GM19463 (cell line): Measurements from ENCODE around the gene MDFIC.

Source experiments
- ATAC-seq: cut with Tn5 transposase; IDR thresholded peaks from one replicate; pipeline ENCODE4 v1.9.1; 2021; ENCODE audit warnings: mild to moderate bottlenecking, moderate library complexity; ENCODE audit not compliant: unreplicated experiment

MDFIC gene

DNA sequence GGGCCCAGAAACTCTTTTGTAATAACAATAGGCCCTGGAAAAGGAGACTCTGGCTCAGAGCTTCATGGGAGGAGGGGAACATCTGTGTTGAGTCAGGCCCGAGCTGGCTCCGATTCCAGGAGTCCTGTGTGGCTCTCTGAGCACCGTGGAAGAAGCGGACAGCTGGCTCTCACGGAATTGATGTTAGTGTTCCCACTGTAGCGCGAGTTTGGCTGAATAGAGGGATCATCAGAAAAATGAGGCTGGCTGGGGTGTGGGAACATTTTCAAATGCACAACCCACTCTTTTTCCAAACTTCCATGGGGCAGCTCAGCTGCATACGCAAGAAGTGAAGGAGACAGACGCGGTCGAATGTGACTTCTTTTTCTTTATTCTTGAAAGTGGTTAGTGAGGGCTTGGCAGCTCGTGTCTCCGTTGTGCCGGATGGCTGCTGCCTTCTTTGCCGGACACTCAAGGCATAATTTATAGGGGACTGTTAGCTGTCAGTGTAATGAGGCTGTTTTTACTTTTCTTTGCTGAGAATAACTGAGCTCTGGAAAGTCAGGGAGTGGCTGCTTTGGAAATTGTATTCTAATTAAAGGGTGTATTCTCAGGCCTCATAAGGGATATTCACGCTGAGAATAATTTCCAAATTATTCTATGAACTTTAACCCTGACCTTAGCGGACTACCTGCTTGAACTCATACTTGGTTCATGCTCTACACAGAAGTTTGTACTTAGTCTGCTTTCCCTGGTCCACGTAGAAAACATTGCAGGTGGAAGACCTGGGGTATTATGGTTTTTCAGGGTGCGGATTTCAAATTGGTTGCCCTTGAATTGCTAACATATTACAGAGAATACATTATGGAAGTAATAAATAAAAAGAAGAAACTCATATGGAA, 23.1 kb downstream of the MDFIC start:
- no peak for ATAC-seq

DNA sequence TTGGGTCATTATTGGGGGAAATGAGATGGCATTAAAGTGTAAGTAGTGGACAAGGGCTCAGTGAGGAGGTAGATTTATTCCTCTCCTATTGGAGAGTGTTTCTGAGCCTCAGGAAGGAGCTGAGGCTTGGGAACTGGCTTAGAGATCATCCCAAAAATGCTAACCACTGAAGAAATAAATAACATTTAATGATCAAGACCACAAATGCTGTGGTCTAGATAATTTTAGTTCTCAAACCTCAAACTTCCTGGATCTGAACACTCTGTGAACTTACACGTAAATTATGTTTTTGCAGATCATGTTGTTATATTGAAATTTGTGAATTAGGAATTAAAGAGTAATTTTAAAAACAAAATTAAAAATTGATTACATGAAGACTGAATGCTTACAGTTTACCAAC, 27.3 kb downstream of the MDFIC start:
- ATAC-seq: no peak

DNA sequence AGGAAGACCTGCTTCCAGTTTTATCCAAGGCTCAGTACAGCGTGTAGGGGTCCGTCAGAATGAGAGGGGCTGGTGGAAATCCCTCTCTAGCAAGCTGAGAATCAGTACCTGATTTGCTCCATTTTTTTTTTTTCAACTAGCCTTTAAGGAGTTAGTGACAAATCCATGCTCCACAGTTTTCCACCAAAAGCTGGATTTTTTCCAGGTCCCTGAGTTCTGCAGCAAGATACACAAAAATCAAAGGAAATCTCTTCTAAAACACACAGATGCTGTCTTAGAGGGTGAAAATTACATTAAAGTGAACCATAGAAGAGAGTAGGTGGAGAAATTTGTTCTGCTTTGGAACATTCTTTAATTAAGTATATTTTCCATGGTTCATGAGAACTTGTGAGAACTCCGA, 30.4 kb downstream of the MDFIC start:
- ATAC-seq: no peak

DNA sequence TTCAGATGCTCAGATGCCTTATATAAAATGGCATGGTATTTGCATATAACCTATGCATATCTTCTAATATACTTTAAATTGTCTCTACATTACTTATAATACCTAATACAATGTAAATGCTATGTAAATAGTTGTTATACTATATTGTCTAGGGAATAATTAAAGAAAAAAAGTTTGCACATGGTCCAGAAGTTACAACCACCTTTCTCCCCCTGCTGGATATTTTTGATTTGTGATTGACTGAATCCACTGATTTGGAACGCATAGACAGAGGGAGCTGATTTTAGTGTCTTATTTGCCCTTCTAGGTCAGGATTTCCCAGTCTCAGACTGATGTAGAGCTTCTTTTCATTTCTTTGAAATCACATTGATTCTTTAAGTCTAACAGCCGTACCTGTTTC, 31.8 kb downstream of the MDFIC start:
- no peak for ATAC-seq

DNA sequence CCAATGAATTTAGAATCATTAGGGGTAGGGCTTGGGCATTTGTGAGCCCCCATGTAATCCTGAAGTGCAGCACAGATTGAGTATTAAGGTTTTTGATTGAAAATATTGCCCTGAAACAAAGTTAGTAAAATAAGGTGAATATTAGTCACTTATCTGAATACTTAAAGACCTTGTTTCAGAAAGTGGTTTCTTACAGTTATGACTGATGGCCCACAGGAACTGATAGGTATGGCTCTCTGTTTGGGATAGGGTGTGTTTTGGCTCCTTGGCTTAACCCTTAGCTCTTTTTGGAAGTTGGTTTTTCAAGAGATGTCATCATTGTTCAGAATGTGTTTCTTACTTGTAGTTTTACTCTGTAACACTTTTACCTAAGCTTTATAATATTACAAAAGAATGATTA, 34.8 kb downstream of the MDFIC start:
- peak; percentile 30 for ATAC-seq

DNA sequence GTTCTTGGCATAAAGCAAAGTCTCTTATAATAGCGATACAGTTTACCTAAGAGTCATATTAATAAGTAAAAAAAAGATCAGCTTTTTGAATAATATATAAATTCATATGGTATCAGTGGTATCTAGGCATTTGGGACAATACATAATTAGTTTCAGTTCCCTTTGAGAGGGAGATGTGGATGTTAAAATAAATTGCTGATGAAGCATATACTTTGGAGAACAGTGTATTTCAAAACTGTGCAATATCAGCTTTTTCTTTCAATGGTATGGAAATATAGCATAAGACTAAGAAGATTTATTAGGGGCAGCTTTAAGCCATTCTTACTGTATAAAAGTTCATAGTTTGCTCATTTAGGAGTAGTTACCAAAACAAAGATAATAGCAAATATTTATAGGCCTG, 35.5 kb downstream of the MDFIC start:
- ATAC-seq: no peak

DNA sequence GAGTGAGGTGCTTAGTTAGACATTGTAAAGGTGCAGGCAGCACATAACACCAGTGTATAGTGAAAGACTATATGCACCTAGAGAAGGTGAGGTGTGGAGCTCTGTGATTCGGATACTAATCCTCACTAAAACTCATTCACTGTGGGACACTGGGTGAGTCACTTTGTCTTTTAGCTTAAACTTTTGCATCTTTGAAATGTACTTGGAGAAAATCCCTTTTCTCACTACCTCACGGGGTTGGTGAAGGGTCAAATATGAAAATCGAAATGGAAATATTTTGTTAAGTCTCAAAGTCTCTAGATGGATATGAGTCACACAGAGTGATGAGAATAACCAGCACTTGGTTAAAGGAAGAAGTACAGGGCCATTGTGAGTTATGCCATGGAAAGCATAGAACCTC, 38.0 kb downstream of the MDFIC start:
- ATAC-seq: peak; percentile 85

DNA sequence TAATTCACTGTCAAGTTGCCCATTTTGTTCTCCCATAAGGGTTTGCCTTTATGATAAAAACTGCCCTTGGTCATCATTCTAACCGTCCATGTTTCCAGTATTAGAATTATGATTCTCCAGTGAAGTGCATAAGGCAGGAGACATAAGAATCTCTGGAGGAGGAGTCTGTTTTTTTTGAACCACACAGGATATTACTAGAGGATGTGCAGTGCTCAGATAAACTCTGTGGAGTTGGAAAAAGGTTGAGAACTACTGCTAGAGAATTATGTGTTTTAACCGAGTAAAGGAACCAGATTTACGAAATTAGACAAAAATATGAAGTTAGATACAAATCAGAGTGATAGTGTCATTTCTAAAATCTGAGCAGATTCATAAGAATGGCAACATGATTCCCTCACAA, 40.5 kb downstream of the MDFIC start:
- ATAC-seq: no peak

DNA sequence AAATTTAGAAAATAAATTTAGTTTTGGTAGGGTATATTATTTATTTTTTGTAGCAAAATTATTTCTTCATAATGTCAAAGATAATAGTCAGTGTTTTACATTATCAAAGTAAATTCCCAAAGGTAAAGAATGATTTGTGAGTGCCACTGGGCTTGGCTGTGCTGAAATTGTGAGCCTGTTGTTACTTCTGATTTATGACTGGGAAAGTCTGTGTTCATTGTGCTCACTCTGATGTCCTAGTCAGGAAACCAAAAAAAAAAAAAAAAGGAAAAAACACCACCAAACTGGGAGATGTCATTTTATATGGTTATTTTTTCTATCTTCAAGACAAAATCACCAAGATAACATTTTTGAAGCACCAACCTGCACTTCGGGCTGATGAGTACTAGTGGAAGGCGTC, 44.3 kb downstream of the MDFIC start:
- ATAC-seq: no peak

DNA sequence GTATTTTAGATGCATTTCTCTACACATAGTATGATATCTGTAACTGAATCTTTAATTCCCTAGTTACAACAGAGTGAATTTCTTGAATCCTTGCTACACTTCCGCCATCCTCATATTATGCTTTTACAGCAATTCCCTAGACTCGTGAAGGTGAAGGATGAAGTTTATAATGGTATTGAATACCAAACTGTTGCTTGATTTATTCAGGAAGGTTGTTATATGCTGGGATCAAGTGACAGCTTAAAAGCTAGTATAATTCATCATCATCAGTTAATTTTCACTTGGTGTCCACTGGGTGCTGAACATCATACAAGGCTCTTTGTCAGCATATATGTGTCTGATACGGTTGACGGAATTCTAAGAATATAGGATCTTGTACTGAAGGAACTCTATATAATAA, 47.2 kb downstream of the MDFIC start:
- no peak for ATAC-seq

DNA sequence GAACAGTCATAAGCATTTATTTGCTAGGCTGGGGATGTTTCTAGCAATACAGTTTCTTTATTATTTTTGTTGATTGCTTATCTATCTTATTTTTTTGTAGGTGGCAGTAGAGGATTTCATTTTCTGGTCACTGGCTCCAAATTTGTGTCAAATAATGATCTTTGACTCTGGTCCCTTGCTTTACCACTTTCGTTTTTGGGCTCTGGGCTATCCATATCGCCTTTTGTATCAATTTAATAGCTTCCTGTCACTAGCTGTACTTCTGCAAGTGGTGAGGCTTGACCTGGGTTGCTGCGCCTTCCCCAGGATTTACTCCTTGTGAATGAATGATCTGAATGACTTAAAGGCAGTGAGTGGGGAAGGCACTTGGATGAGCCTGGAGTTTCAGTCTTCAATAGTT, 48.4 kb downstream of the MDFIC start:
- ATAC-seq: no peak

DNA sequence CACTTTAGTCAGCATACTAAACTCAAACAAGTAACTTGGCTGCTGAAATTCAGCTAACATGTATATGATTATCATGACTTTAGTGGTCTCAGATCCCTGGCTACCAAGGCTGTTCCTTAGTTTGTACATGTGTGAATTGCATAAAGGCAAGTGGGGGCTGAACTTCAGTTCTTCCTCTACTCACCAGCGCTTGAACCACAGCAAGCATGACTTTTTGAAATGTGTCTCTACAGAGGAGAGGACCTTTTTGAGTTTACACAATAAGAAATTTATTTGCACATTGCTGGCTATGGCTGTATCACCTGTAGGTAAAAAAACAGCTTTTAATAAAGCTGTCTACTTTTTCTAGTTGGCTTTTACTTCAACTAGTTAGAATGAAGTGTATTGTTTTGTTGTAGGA, 48.8 kb downstream of the MDFIC start:
- ATAC-seq: no peak

DNA sequence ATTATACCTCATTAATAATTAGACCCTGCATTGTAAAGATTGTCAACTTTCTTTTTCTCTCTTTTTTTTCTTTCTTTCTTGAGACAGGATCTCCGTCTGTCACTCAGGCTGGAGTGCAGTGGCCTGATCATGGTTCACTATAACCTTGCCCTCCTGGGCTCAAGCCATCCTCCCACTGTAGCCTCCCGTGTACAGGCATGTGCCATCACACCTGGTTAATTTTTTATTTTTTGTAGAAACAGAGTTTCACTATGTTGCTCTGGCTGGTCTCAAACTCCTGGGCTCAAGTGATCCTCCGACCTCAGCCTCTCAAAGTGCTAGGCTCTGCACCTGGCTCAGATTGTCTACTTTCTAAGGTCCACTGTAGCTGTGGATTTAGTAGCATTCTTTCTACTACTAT, 50.7 kb downstream of the MDFIC start:
- ATAC-seq: peak; percentile 49

DNA sequence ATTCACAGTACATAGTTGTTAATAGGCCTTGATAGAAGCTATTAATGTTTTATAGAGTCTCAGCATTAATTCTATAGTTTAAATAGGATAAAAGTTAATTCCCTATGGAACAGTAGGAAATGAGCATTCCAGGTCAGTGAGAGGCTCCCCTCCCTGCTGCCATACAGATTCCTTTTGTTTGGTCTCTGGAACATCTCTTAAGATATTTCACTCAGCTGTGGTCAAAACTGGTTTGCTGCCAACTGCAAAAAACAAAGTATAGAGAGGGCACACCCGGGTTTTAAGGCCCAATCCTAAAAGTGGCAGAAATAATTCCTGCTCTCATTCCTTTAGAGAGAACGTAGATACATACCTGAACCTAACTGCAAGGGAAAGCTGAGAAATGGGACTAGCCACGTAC, 51.3 kb downstream of the MDFIC start:
- ATAC-seq: no peak

DNA sequence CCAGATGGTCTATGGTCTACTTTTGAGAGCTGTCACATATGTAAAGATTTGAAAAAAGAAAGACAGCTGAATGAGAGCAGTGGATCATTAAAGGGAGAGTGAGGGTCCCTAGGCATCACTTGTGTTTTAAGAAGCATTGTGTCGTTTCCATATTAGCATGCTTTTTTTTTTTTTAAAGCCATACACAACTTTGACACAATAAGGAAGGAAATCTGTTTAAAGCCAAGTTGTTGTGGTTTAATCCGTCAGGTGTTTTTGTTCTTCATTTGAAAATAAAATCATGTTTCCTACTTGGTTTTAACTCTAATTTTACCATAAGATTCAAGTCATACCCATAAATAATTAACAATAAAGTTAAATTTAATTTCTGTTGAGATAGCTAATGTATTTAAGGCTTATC, 53.5 kb downstream of the MDFIC start:
- ATAC-seq: no peak

DNA sequence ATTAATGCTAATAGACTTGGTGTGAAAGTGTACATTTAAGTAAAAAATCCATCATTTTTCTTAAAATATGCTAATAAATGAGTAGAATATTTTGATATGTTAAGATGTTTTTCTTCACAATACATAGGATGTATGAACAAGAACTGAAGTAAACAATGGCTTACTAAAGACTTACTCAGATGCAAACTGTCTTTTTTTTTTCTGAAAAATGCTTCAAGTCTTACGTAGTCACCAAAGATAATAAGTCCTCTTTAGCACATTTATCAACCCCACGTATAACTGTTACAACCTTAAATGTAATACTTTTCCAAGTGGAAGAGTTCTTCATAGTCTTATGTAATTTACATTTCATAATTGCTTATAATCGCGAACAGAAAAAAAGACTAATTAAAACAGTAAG, 54.8 kb downstream of the MDFIC start:
- ATAC-seq: no peak

DNA sequence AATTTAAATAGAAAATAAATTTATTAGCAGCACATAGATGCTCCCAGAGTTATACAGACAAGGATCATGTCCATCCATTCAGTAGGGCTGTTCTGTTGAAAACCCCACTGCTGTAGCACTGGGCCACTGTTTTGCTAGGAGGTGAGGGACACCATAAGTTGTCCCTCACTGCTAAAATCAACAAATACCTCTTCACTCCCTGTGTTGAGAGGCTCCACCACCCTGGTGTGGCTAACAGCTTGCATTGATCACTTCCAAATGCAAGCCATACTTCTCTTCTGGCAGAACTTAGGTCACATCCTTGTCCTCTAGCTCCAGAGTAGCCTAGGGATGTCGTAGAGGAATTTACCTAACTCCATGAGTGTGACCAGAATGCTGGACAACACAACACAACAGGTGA, 55.4 kb downstream of the MDFIC start:
- no peak for ATAC-seq

DNA sequence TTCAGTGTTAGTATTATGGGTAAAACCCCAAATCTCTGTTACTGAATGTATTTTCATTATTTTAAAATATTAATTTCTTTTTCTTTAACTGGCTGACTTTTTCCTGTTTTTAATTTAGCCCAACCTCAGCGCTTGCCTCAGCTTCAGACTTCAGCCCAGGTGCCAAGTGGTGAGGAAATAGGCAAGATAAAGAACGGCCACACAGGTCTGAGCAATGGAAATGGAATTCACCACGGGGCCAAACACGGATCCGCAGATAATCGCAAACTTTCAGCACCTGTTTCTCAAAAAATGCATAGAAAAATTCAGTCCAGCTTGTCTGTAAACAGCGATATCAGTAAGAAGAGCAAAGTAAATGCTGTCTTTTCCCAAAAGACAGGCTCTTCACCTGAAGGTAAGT, 57.5 kb downstream of the MDFIC start:
- no peak for ATAC-seq

DNA sequence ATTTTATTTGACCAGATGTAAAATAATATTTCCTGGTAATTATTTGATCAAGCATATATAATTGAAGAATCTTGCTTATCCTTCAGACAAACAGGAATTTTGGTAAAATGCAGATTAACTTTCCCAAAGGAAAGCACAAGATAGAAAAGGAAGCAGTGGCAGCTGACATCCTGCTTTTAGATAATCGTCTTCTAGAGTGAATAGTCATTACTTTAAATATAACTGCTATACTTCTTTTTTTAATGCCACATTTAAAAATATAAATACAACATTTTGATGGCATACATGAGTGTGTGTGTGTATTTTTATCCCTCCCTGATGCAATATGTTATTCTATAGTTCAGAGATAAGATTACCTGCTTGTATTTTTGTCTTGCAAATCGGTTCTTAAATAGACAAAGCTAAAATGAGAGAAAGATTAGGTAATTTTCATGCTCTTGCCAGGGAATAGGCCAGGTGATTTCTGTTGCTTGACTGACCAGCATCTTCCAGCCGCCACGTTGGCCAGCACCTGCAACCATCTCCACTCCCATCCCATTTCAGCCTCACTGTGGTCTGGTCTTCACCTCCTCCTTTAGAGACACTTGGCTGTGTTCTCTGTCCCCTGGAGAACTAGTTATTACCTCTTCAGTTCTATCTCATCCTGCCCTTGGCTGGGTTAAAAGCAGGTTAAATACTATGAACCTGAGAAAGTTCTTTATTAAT, 58.1 kb downstream of the MDFIC start:
- no peak for ATAC-seq

DNA sequence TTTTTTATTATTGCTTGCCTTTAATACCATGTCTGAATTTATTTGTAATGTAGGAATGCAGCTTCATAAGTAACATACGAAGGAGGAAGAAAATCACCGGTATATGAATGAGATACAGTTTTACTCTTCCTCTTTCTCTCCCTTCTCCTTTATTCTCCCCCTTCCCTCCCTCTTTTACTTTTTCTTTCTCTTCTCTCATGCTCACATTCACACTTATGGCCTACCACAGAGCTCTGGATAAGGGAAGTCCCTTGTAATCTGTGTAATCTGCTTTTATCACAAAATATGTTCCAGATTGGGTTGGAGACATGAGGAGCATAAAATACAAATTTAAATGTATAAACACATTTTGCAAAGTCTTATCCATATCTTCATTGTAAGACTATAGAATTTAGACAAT, 59.4 kb downstream of the MDFIC start:
- ATAC-seq: peak; percentile 34

DNA sequence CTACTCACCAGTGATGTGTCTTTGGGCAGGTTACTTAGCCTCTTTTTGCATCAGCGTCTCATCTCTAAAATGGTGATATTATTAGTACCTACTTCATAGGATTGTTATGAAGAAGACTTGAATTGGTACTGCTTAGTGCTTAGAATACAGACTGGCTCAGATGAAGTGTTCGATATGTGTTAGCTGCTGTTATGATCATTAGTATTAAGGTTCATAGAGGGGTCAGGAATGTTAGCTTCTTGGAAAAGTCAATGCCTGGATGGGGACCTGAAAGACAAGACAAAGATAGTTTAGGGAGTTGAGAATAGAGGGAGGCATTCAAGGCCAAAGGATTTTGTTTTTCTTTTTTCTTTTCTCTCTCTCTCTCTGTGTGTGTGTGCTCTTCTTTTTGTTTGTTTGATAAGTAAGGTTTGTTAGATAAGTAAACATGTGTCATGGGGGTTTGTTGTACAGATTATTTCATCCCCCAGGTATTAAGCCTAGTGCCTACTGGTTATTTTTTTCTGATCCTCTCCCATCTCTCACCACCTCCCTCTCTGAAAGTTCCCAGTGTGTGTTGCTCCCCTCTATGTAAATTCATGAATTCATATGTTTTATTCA, 63.3 kb downstream of the MDFIC start:
- no peak for ATAC-seq
